ENCODE results near the gene CFL1. TPM values are rescaled to one million over a fixed set of nuclear protein-coding genes. Genes with fewer than 3 reads are reported as not detected.

Gene CFL1
- total RNA-seq, 1 experiment from 2014 or later = 955 TPM

GRCh38 chr11:65864706-65865471 lies 6.9 kb upstream of the CFL1 start:
- no peak for TF ChIP-seq CTCF (IDR thresholded peaks at IDR 0.05; ENCODE audit: unreplicated experiment)
- Mint-ChIP-seq H3K9me3 (ENCODE audit: low read depth, unreplicated experiment) (no peaks in the 10 kb centered on the region), H3K27ac (ENCODE audit: unreplicated experiment) (no peak overlapping the region), H3K36me3 (ENCODE audit: insufficient read depth, unreplicated experiment) (peaks cover 67% of the 10 kb centered on the region), H3K4me3 (ENCODE audit: low read depth, unreplicated experiment) (no peak overlapping the region), H3K4me1 (ENCODE audit: low read depth, unreplicated experiment) (peaks cover 5% of the 10 kb centered on the region), H3K27me3 (ENCODE audit: unreplicated experiment) (peaks cover 7% of the 10 kb centered on the region)
- intact Hi-C loops (cut with micrococcal nuclease; ENCODE audit: unreplicated experiment) = no loop called here
- BruUV-seq (replicated peaks) = no TSS peak
- CTCF ChIA-PET = no interaction called here
- DNase-seq = no peak

GRCh38 chr11:65863889-65864705 lies 6.1 kb upstream of the CFL1 start:
- DNase-seq = no peak
- H3K36me3 Mint-ChIP-seq (ENCODE audit: insufficient read depth, unreplicated experiment) = peaks cover 67% of the 10 kb centered on the region
- intact Hi-C loops (cut with micrococcal nuclease; ENCODE audit: unreplicated experiment) = no loop called here

GRCh38 chr11:65862941-65863888 lies 5.2 kb upstream of the CFL1 start:
- CTCF ChIA-PET = no interaction called here
- DNase-seq = no peak
- Mint-ChIP-seq H3K4me1 (ENCODE audit: low read depth, unreplicated experiment) (peaks cover 17% of the 10 kb centered on the region), H3K27ac (ENCODE audit: unreplicated experiment) (no peak overlapping the region), H3K9me3 (ENCODE audit: low read depth, unreplicated experiment) (no peaks in the 10 kb centered on the region), H3K27me3 (ENCODE audit: unreplicated experiment) (no peaks in the 10 kb centered on the region), H3K4me3 (ENCODE audit: low read depth, unreplicated experiment) (no peak overlapping the region), H3K36me3 (ENCODE audit: insufficient read depth, unreplicated experiment) (peaks cover 75% of the 10 kb centered on the region)
- intact Hi-C loops (cut with micrococcal nuclease; ENCODE audit: unreplicated experiment) = no loop called here
- no TSS peak for BruUV-seq (replicated peaks)
- TF ChIP-seq CTCF (IDR thresholded peaks at IDR 0.05; ENCODE audit: unreplicated experiment) = no peak

More at GRCh38 chr11:65863889-65864705, 6.1 kb upstream of the CFL1 start:
- peaks cover 9% of the 10 kb centered on the region for H3K4me1 Mint-ChIP-seq (ENCODE audit: low read depth, unreplicated experiment)
- H3K27me3 Mint-ChIP-seq (ENCODE audit: unreplicated experiment) = no peaks in the 10 kb centered on the region
- no peak for TF ChIP-seq CTCF (IDR thresholded peaks at IDR 0.05; ENCODE audit: unreplicated experiment)
- CTCF ChIA-PET = no interaction called here
- H3K4me3 Mint-ChIP-seq (ENCODE audit: low read depth, unreplicated experiment) = no peak overlapping the region
- H3K9me3 Mint-ChIP-seq (ENCODE audit: low read depth, unreplicated experiment) = no peaks in the 10 kb centered on the region
- BruUV-seq (replicated peaks) = no TSS peak
- no peak overlapping the region for H3K27ac Mint-ChIP-seq (ENCODE audit: unreplicated experiment)

- Mint-ChIP-seq H3K27ac (ENCODE audit: unreplicated experiment) (no peak overlapping the region), H3K4me3 (ENCODE audit: low read depth, unreplicated experiment) (peak overlapping the region; percentile 84), H3K4me1 (ENCODE audit: low read depth, unreplicated experiment) (peaks cover 17% of the 10 kb centered on the region), H3K9me3 (ENCODE audit: low read depth, unreplicated experiment) (no peaks in the 10 kb centered on the region), H3K27me3 (ENCODE audit: unreplicated experiment) (no peaks in the 10 kb centered on the region), H3K36me3 (ENCODE audit: insufficient read depth, unreplicated experiment) (peaks cover 83% of the 10 kb centered on the region)
- no peak for TF ChIP-seq CTCF (IDR thresholded peaks at IDR 0.05; ENCODE audit: unreplicated experiment)
- BruUV-seq (replicated peaks) = no TSS peak
- DNase-seq = no peak
- intact Hi-C loops (cut with micrococcal nuclease; ENCODE audit: unreplicated experiment) = no loop called here
- CTCF ChIA-PET = no interaction called here
Measured at GRCh38 chr11:65862191-65862735, 4.3 kb upstream of the CFL1 start.
